ENCODE data around the gene INKA2. TPM values are rescaled to one million over a fixed set of nuclear protein-coding genes. Genes with fewer than 3 reads are reported as not detected.

INKA2 gene
- total and polyA plus RNA-seq, 10 of the 15 experiments (the other 5 are each of a cell fraction or from before 2014, with no cell fraction given), result 0.38 to 5.1 (median 1.3) TPM; not detected in 1

GRCh38 chr1:111729271-111729921, 9.8 kb downstream of the INKA2 start (continued):
- no peak for TF ChIP-seq ZBTB40 (IDR thresholded peaks at IDR 0.05; ENCODE audit: borderline replicate concordance)

GRCh38 chr1:111727056-111727455, 12.1 kb downstream of the INKA2 start:
- Histone ChIP-seq H3K36me3 (ENCODE audit: control insufficient read depth in 2 of 2, insufficient read depth in 2 of 2, low read length in 1 of 2) (no peaks in the 10 kb centered on the region), H3K4me1 (ENCODE audit: control insufficient read depth, insufficient read depth, low read length) (no peaks in the 10 kb centered on the region), H3K27me3 (replicated peaks in 1 of 2; ENCODE audit: control insufficient read depth in 2 of 2, insufficient read depth in 2 of 2, low read length in 1 of 2) (no peaks in the 10 kb centered on the region), H4K20me1 (ENCODE audit: control insufficient read depth, insufficient read depth) (no peaks in the 10 kb centered on the region; the same call in 1 of the 2 replicates), H2AFZ (ENCODE audit: control insufficient read depth, low read depth, low read length) (no peak overlapping the region), H3K9me3 (replicated peaks; ENCODE audit: control insufficient read depth, insufficient read depth, low read length) (no peaks in the 10 kb centered on the region), H3K79me2 (ENCODE audit: control insufficient read depth, insufficient read depth, low read length) (no peaks in the 10 kb centered on the region), H3K4me3 (no peak overlapping the region), H3K27ac (ENCODE audit: control insufficient read depth, insufficient read depth) (no peak overlapping the region), H3K4me2 (ENCODE audit: control insufficient read depth, insufficient read depth) (no peak overlapping the region), H3K9ac (ENCODE audit: control insufficient read depth, insufficient read depth, low read length) (no peak overlapping the region)
- ChIA-PET POLR2A (interaction anchor here (1.0 kb wide), 1 partner anchor 13 kb away, joined by 3 read pairs; the partner anchor contains the start of gene INKA2), SMC1A (ENCODE audit: uncharacterized antibody, unreplicated experiment) (no interaction called here), CTCF (interaction anchor here (1.1 to 2.3 kb wide), 3 partner anchors 12 to 42 kb away, joined by 5 to 9 read pairs (median 6); partner anchors contain the start of gene INKA2), RAD21 (ENCODE audit: unreplicated experiment) (no interaction called here)
- in situ Hi-C loops (cut with MboI), result no loop called here
- TF ChIP-seq HDAC2 (IDR thresholded peaks at IDR 0.05) (no peak), BMI1 (IDR thresholded peaks at IDR 0.05; ENCODE audit: borderline replicate concordance) (no peak), WRNIP1 (IDR thresholded peaks at IDR 0.05; ENCODE audit: borderline replicate concordance, low read depth, low read length) (no peak), IRF3 (IDR thresholded peaks at IDR 0.05) (no peak), PAX5 (IDR thresholded peaks at IDR 0.05; ENCODE audit: borderline replicate concordance, low read depth, low read length) (no peak), BCLAF1 (IDR thresholded peaks at IDR 0.05) (no peak), ZBTB40 (IDR thresholded peaks at IDR 0.05; ENCODE audit: borderline replicate concordance) (no peak)
- ATAC-seq (no peak), DNase-seq (ENCODE audit: low read depth, low spot score) (no peak), FAIRE-seq (no peak)
- intact Hi-C loops (cut with micrococcal nuclease; ENCODE audit: unreplicated experiment), result no loop called here
- no TSS peak for BruUV-seq (replicated peaks)
- WGBS (ENCODE audit: insufficient coverage, insufficient replicate concordance, low lambda C conversion rate, missing lambda C conversion rate), result 86% methylated on average over 18 of the region's 18 CpGs
